Spleen (tissue), 11 donors: Measurements from ENCODE around the gene ASPDH. TPM values are rescaled to one million over a fixed set of nuclear protein-coding genes. Genes with fewer than 3 reads are reported as not detected.

Experiments
- DNase-seq: peaks from one replicate; pipeline ENCODE4 v3.0.0-alpha.2; 2020
- H3K27ac ChIP-seq, 8 donors: fragments of 200-600 bp; sonication (generic) in 7 of 8; 1 replicate in 4 of 8; 2 replicates in 4 of 8; pipeline versions ENCODE4 v1.5.0 to v1.8.0; 2016 to 2021; ENCODE audit warnings: inconsistent platforms in 4 of 8, mild to moderate bottlenecking in 4 of 8, moderate library complexity in 1 of 8
- H3K27me3 ChIP-seq, 7 donors: fragments of 200-600 bp; sonication (generic) in 6 of 7; replicated peaks in 1 of 7; 1 replicate in 4 of 7; 2 replicates in 3 of 7; pipeline versions ENCODE4 v1.5.0 to v1.8.0; 2016 to 2021; ENCODE audit warnings: inconsistent platforms in 3 of 7, mild to moderate bottlenecking in 1 of 7
- H3K36me3 ChIP-seq, 6 donors: fragments of 200-600 bp; sonication (generic) in 5 of 6; 1 replicate in 4 of 6; 2 replicates in 2 of 6; pipeline versions ENCODE4 v1.5.0 to v1.8.0; 2016 to 2021; ENCODE audit warnings: inconsistent platforms in 2 of 6
- H3K4me1 ChIP-seq, 6 donors: fragments of 200-600 bp; sonication (generic) in 5 of 6; 1 replicate in 3 of 6; 2 replicates in 3 of 6; pipeline versions ENCODE4 v1.5.0 to v1.8.0; 2016 to 2021; ENCODE audit warnings: inconsistent platforms in 3 of 6
- H3K4me3 ChIP-seq, 8 donors: fragments of 200-600 bp; sonication (generic) in 7 of 8; 1 replicate in 4 of 8; 2 replicates in 4 of 8; pipeline versions ENCODE4 v1.5.0 to v1.8.0; 2016 to 2021; ENCODE audit warnings: inconsistent platforms in 4 of 8, mild to moderate bottlenecking in 4 of 8, moderate library complexity in 2 of 8
- H3K9me3 ChIP-seq, 8 donors: fragments of 200-600 bp; sonication (generic) in 7 of 8; 1 replicate in 4 of 8; 2 replicates in 4 of 8; pipeline versions ENCODE4 v1.5.0 to v1.8.0; 2016 to 2021; ENCODE audit warnings: inconsistent platforms in 4 of 8
- CTCF ChIP-seq, 11 experiments: fragments of 200-600 bp in 7 of 11; fragments of 450-650 bp in 4 of 11; sonication (generic) in 4 of 11; IDR thresholded peaks in 8 of 11; conservative IDR thresholded peaks in 3 of 11; 1 replicate in 7 of 11; 2 replicates in 4 of 11; pipeline versions ENCODE4 v1.4.0 to v1.8.0; 2016 to 2021; ENCODE audit warnings: antibody characterized with exemption in 11 of 11, inconsistent platforms in 4 of 11, mild to moderate bottlenecking in 1 of 11
- POLR2A ChIP-seq, 3 donors: fragments of 450-650 bp; IDR thresholded peaks; one replicate each; pipeline ENCODE4 v1.5.1; 2017; ENCODE audit warnings: antibody characterized with exemption in 3 of 3, mild to moderate bottlenecking in 1 of 3
- POLR2AphosphoS5 ChIP-seq, 3 donors: sonication (generic); formaldehyde crosslinking; IDR thresholded peaks; one replicate each; pipeline ENCODE4 v1.5.1; 2017; ENCODE audit warnings: antibody characterized with exemption in 3 of 3
- WGBS, 5 donors: extraction: QIAGEN DNeasy Blood & Tissue Kit in 3 of 5; methylation state at CpG; one replicate each; pipeline versions ENCODE4 v1.1.5 to v1.1.7; 2013 to 2018; 5-methylcytosine and 5-hydroxymethylcytosine counted together
- intact Hi-C: fragments of 100-400 bp; cut with DNase I; formaldehyde crosslinking; loops from one replicate; pipeline ENCODE4 v1.15.0; 2023; ENCODE audit warnings: low total_unique reads
- polyA plus RNA-seq, 3 donors: library from polyadenylated mRNA; stranded (reverse); fragments of 200-250 nt; gene quantifications; one replicate each; pipeline ENCODE4 v1.2.1, GENCODE V29; 2013
- total RNA-seq, 7 donors: library from RNA; depleted of rRNA in 3 of 7; stranded (reverse); fragments of >200 nt in 3 of 7; fragmentation: NEBNext Ultra II Directional in 4 of 7; extraction: Animal tissue kit (Norgen Biotek cat#: 25700) in 4 of 7; gene quantifications; one replicate each; pipeline versions ENCODE4 v1.1.0 to v1.2.1, GENCODE V29; 2016 to 2021
- donor health status: healthy with polysubstance abuse.
- donor health status: DM: no; HTN: no; CAD: no; lungs with moderate emphysema.
- donor health status: DM: no; HTN: no; CAD: no.
- donor health status: Bipolar disorder and iron deficiency.
- donor health status: healthy.
- donor health status: DM: no; HTN: no; CAD: no.
- donor health status: DM: yes; HTN: yes; CAD: no.

The ASPDH gene
- total and polyA plus RNA-seq, 10 donors: not detected

GRCh38 chr19:50467566-50467965 is 46.1 kb downstream of the ASPDH start:
- no peaks in the 10 kb centered on the region for H3K36me3 ChIP-seq
- TF ChIP-seq POLR2A (IDR thresholded peaks at IDR 0.05) (no peak), POLR2AphosphoS5 (IDR thresholded peaks at IDR 0.05) (no peak), CTCF (IDR thresholded peaks at IDR 0.05 in 8 of 11, conservative IDR thresholded peaks at IDR 0.05 in 3 of 11) (no peak)
- WGBS, 5 donors: 66 to 82% (median 77%) methylated on average over 18 of the region's 18 CpGs
- no peak overlapping the region for H3K27ac ChIP-seq
- H3K4me1 ChIP-seq: no peaks in the 10 kb centered on the region
- peaks cover 0 to 1% (median 0%) of the 10 kb centered on the region in 7 donors for H3K27me3 ChIP-seq
- intact Hi-C loops: no loop called here
- no peak overlapping the region for H3K4me3 ChIP-seq
- H3K9me3 ChIP-seq: no peaks in the 10 kb centered on the region
- no peak for DNase-seq

- 82 to 87% (median 85%) methylated on average over 10 to 11 of the region's 11 CpGs for WGBS, 5 donors
- no peaks in the 10 kb centered on the region for H3K4me1 ChIP-seq
- H3K27ac ChIP-seq: no peak overlapping the region
- H3K36me3 ChIP-seq: no peaks in the 10 kb centered on the region
- intact Hi-C loops: no loop called here
- no peak for DNase-seq
- no peak overlapping the region for H3K4me3 ChIP-seq
- no peak for TF ChIP-seq CTCF (IDR thresholded peaks at IDR 0.05 in 8 of 11, conservative IDR thresholded peaks at IDR 0.05 in 3 of 11)
- TF ChIP-seq POLR2AphosphoS5 (IDR thresholded peaks at IDR 0.05): no peak
- no peak for TF ChIP-seq POLR2A (IDR thresholded peaks at IDR 0.05)
- no peaks in the 10 kb centered on the region for H3K9me3 ChIP-seq
- peaks cover 0 to 8% (median 0%) of the 10 kb centered on the region in 7 donors for H3K27me3 ChIP-seq
Observed at GRCh38 chr19:50466706-50467039, 47.0 kb downstream of the ASPDH start.

DNA sequence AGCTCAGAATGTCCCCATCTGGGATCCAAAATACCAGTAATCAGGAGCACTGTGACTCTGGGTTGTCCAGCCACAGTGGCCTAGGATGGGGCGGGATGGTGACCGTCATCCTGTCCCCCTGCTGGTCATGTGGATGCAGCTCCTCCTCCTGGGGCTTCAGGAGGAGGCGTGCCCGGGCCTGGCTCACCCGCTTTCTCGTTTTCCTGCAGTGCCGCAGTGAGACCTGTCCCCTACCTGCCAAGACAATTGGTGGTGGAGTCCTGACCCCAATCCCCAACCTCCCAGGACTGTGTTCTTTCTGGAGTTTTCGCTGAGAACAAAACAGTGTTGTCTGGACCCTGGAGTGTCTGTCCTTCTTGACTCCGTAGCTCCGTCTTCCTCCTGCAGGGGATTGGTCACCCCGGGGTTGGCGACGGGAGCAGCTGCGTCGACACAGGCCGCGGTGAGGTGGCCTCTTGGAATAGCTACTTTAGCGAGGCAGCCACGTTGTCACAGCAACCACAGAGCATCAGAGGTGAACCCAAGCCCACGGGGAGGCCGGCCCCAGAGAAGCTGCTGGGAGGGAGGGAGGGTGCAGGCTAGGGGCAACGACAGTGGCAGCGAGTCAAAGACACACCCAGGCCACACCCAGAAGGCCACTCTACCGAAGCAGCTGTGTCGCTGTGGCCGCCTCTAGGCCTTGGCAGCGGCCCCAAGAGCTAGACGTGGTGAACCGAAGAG is 47.6 kb downstream of the ASPDH start:
- no peak overlapping the region for H3K4me3 ChIP-seq
- H3K27me3 ChIP-seq: peaks cover 0 to 12% (median 3%) of the 10 kb centered on the region in 7 donors
- H3K9me3 ChIP-seq: no peaks in the 10 kb centered on the region
- peak overlapping the region in 1 of 8 donors; percentile 5 for H3K27ac ChIP-seq
- 58 to 78% (median 65%) methylated on average over 25 to 29 of the region's 29 CpGs for WGBS, 5 donors
- peaks cover 0 to 3% (median 1%) of the 10 kb centered on the region in 6 donors for H3K4me1 ChIP-seq
- H3K36me3 ChIP-seq: no peaks in the 10 kb centered on the region
- intact Hi-C loops: no loop called here
- DNase-seq: no peak
- TF ChIP-seq POLR2A (IDR thresholded peaks at IDR 0.05) (no peak), CTCF (IDR thresholded peaks at IDR 0.05 in 8 of 11, conservative IDR thresholded peaks at IDR 0.05 in 3 of 11) (peak in 4 of 11 experiments; percentile 17 to 37 (median 24)), POLR2AphosphoS5 (IDR thresholded peaks at IDR 0.05) (peak in 1 of 3 donors; percentile 10)

- WGBS, 5 donors: 87 to 95% (median 87%) methylated on average over 13 of the region's 13 CpGs
- DNase-seq: no peak
- Histone ChIP-seq H3K4me1 (peaks cover 0 to 14% (median 12%) of the 10 kb centered on the region in 6 donors), H3K27ac (no peak overlapping the region), H3K27me3 (peaks cover 0 to 23% (median 3%) of the 10 kb centered on the region in 7 donors), H3K36me3 (no peaks in the 10 kb centered on the region), H3K4me3 (no peak overlapping the region), H3K9me3 (no peaks in the 10 kb centered on the region)
- TF ChIP-seq CTCF (IDR thresholded peaks at IDR 0.05 in 8 of 11, conservative IDR thresholded peaks at IDR 0.05 in 3 of 11): no peak
- no peak for TF ChIP-seq POLR2AphosphoS5 (IDR thresholded peaks at IDR 0.05)
- no peak for TF ChIP-seq POLR2A (IDR thresholded peaks at IDR 0.05)
- intact Hi-C loops: loop anchor here (5.0 kb wide), 1 partner anchor 98 kb away; the partner anchor contains the start of gene NAPSA
Observed at GRCh38 chr19:50465000-50465399, 48.7 kb downstream of the ASPDH start.
